NCI-H748 treated with DMSO at 0.1 percent for 48 hours (cell line): ENCODE results near the gene CCS.
A peak's percentile ranks its signal among the peaks of the same experiment; 100 is the strongest.
"Not testable (repeated sequence)": the region's sequence is repeated elsewhere in the genome, so short reads cannot be mapped to it uniquely, and the experiment has no call there.

Source experiments
- DNase-seq: peaks from one replicate; lab custom pipeline; 2025; lab: John Stamatoyannopoulos, UW

CCS gene, protein sequence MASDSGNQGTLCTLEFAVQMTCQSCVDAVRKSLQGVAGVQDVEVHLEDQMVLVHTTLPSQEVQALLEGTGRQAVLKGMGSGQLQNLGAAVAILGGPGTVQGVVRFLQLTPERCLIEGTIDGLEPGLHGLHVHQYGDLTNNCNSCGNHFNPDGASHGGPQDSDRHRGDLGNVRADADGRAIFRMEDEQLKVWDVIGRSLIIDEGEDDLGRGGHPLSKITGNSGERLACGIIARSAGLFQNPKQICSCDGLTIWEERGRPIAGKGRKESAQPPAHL

DNA sequence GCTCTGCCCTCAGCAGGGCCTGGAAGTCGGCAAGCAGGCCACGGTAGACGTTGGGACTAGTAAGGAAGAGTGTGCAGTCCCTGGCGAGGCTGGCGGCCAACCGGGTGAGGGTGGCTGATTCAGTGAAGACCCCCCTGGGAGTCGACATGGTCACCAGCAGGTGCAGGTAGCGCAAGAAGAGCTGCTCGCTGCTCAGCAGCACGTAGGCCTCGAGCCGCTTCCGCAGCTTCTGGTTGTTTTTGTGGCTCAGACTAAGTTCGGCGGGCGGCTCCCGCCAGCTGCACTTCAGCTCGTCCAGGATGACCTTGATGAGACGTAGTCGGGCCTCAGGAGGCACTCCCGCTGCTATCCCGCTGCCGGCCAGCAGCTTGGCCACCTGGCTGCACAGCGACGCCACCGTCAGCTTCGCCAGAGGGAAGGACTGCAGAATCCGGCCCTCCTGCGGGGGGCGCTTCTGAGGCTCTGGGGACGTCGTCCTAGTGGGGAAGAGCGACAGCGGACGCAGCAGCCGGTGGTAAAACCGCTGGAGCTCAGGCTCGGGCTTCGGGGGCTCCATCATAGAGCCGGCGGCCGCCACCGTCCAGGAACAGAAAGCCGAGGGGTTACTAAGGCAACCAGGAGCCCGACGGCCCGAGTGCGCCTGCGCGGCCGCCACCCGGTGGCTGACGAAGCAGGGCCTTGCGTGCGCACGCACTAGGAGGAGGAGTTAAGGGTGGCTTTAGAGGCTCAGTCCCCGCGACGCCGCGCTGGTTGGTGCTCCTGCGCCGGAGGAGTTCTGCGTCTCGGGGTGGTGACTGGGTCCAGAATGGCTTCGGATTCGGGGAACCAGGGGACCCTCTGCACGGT, at the start of gene CCS, which contains the start of gene CCDC87:
Gene CCS, plus strand, starts transcription at position 729 of the 846 bp plus-strand sequence. Its CDS starts 77 bp downstream, at position 806.
Gene CCDC87, minus strand, starts transcription at position 607 of the 846 bp plus-strand sequence. Its CDS starts 48 bp downstream, at position 559.
- peak; percentile 92 for DNase-seq

DNA sequence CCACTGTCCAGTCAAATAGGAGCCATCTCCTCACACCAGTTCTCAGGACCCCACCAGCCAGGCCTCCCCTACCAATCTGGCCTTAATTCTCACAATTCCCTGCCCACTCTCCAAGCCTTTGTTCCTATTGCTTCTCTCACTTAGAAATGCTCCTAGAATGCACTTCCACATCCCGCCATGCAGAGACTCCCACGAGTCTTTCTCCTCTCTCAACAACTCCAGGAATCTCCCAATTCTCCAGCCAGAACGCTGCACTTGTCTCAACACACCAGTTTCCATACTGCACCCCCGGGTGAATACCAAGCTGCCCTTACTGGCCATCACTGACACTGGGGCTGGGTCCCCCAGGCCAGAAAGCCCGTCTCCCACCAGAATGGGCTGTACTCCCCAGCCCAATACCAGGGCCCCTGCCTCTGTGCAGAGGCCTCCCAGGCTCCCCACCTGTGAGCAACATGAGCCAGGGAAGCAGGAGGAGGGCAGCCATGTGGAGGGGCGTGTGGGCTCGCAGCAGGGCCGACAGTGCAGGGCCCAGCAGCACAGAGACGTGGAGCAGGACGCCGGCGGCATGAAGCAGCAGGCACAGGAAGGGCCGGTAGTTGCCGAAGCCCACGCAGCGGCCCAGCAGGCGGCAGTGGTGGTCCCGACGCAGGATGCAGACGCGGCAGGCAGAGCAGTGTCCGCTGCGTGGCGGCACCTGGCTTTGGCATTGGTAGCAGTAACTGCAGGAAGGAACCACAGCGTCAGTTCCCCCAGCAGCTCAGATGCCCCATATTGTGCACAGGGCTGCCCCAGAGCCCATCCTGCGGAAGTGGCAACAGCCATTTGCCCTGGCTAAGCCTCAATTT, 49.5 kb upstream of the CCS start:
- DNase-seq = no peak

DNA sequence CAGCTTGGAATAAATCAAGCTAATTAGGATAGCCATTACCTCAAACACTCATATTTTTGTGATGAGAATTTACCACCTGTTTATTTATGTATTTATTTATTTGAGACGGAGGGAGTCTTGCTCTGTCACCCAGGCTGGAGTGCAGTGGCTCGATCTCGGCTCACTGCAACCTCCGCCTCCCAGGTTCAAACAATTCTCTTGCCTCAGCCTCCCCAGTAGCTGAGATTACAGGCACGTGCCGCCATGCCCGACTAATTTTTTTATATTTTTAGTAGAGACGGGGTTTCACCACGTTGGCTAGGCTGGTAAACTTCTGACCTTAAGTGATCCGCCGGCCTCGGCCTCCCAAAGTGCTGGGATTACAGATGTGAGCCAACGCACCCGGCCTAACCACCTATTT, 48.0 kb upstream of the CCS start:
- not testable (repeated sequence) for DNase-seq

DNA sequence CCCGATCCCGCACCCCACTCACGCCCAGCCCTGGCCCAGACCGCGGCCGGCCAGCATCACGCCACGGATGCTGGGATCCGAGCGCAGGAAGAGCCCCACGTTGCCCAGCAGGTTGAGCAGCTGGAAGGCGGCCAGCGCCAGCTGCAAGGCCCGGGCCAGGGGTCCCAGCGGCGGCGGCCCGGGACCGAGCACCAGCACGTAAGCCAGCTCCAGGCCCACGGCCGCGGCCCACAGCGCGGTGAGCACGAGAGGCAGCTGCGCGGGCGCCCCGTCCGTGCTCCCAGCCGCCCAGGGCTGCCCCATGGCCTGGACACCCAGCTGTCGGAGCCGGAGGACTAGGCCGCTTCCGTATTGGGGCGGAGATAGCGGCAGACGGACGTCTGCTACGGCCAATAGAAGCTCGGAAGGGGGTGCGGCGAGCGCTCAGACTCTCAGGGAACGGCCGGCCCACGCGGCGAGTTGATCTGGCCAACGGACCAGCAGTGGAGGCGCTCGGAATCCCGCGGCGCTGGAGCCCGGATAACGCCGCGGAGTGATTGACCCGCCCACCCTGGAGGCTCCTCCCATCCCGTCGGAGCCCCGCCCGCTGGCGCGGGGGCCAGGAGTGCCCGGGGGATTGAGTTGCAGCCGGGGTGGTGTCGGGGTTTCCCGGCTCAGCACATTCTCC, 47.2 kb upstream of the CCS start, which contains the start of gene ZDHHC24:
Gene ZDHHC24, minus strand, starts transcription at position 348 of the 667 bp plus-strand sequence. Its CDS starts 45 bp downstream, at position 303.
- DNase-seq = peak; percentile 88

DNA sequence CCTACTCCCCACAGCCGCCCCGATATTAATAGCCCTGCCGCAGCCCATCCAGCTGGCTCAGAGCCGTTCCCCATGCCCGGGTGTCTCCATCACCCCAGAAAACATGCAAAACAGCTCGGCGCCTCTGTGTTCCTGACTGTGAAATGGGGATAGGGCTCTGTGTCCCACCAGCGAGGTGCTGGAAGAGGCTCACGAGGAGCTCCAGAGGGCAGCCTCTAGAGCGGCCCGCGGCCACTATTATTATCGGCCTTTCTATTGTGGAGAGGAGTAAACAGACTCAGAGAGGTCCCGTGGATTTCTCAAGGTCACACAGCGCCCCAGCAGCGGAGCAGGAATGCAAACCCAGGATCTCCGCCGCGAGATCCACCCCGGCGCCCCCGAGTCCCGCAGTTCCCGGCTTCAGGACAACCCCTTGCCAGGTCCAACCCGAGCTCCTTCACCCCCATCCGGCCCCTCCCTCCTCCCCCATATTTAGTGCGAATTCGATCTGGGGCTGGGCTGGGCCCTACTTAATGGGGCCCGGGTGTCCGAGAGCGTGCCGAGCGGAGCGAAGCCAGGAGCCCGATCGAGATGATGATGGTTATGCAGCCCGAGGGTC, 46.5 kb upstream of the CCS start, which contains the start of gene ACTN3:
Gene ACTN3, plus strand, starts transcription at position 536 of the 598 bp plus-strand sequence. Its CDS starts 35 bp downstream, at position 571.
- no peak for DNase-seq

DNA sequence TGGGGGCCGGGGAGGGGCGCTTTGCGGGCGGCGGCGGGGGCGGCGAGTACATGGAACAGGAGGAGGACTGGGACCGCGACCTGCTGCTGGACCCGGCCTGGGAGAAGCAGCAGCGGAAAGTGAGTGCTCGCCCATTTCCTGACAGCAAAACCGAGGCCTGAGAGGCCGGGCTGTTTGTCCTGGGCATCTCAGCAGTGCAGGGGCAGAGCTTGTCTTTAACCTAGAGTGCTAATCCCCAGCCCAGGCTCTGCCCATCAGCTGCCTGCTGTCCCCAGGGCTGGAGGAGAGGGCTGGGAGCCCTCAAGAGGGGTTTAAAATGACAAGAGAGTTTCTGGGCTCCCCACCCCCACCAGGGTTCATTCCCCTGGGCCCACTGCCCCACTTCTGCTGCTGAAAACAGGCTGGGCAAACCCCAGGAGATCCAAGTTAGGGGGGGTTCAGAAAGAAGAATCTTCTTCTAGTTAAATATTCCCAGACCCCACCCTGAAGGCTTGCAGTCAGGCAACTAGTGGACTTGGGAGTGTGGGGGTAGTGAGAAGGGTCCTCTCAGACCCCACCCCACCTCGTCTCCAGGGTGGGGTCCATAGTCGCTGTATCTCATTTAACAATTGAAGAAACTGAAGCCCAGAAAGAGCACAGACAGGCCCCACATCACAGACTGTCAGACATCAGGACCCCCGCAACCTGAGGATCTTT, 45.9 kb upstream of the CCS start:
- DNase-seq = no peak

DNA sequence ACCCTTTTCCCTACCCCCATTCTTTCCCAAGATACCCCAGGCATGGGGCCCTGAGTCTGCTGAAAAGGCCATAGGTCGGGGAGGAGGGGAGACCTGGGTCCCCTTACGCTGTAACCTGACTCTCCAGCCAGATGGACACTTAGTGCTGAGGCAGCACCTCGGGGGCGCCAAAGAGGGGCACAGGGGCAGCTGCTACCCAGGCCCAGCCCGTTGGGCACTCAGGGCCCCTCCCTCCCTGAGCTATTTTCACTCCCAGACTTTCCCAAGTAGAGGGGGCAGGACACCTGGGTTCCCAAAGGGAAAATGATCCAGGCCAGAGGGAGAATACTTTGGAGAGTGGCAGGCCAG, 45.3 kb upstream of the CCS start:
- no peak for DNase-seq

DNA sequence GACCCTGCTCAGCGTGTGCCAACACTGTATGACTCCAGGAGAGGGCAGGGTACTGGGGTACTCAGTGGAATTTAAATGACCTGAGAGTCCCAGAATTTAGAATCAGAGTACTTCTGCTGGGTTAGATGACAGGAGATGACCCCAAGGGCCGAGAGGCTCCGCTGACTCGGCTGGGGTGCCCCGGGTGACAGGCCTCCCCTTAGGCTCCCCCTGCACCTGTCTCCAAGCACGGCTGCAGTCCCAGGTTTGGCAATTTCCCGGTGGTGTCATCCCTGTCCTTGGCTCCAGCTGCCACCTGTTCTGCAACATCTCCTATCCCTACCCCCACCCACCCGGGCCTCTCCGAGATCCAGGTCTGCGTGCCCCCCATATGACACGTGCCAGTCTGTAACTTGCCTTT, 44.9 kb upstream of the CCS start:
- no peak for DNase-seq

DNA sequence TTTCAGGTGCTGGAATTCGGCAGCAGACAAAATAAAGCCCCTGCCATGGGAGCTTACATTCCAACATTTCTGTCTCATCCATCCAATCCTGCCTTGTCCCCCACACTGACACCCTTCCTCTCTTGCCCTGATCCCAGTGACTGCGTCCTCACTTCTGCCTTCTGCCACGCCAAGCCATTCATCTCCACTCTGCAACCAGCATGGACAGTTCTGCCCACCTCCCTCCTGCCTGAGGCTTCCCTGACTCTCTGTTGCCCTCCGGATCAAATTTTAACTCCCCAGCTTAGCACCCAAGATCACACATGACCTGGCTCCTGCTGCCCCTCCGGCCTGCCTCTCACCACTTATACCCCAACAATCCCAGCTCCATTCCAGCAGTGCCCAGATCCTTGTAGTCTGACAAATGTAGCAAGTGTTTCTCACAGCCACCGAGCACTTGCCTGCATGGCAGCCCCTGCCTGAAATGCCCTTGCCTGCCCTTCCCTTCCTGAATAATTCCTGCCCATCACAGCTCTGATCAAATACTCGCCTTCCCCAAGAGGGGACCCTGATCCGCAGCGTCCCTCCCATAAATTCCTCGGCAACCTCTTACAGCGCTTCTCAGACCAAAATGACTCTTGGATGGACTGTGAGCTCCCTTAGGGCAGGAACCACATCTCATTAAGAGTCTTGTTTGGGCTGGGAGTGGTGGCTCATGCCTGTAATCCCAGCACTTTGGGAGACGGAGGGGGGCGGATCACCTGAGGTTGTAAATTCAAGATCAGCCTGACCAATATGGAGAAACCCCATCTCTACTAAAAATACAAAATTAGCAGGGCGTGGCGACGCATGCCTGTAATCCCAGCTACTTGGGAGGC, 44.0 kb upstream of the CCS start:
- no peak for DNase-seq

DNA sequence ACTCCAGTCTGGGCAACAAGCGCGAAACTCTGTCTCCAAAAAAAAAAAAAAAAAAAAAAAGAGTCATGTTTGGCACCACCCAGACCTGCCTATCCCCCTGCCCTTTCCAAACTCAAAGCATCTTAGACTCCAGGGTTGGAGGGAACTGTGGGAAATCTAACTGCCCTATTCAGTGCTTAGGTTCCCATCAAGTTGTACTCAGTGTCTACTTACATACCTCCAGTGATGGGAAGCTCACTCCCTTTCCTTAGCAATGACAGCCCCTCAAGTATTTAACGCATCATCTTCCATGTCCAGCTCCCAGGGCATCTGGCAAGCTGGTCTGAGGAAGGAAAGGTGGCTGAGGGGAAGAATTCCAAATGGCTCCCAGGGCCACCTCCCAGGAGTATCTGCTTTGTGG, 43.3 kb upstream of the CCS start:
- no peak for DNase-seq

DNA sequence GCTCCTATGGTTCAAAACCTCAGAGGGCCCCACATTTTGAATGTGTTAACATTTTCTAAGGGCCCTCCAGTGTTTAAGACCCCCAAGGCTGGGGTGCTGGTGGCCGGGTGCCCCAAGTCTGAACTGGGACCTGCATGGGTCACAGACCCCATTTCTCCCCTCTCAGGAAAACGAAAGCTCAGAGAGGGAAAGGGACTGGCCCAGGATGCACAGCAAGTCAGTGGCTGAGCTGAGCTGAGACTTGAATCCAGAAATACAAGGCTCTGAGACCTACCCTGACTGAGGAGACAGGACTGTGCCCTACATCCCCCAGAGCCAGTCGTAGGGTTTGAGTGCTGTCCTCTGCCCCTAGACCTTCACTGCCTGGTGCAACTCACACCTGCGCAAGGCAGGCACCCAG, 42.1 kb upstream of the CCS start:
- DNase-seq = no peak

DNA sequence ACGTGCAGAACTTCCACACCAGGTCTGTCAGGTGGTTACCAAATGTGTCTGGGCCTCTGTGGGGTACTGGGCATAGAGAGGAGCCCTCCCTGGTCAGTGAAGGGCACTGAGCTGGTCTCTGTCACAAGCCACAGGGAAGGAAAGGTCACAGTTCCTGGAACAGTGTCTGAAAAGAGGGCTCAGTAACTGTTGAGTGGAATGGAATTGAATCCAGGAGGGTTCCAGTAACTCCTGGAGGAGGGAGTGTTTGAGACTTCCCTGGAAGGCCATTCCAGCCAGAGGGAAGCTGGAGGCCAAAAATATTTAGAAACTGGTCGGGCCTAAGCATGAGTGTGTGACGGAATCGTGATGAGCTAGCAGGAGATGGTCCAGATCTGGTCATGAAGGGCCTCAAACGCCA, 38.4 kb upstream of the CCS start:
- no peak for DNase-seq

DNA sequence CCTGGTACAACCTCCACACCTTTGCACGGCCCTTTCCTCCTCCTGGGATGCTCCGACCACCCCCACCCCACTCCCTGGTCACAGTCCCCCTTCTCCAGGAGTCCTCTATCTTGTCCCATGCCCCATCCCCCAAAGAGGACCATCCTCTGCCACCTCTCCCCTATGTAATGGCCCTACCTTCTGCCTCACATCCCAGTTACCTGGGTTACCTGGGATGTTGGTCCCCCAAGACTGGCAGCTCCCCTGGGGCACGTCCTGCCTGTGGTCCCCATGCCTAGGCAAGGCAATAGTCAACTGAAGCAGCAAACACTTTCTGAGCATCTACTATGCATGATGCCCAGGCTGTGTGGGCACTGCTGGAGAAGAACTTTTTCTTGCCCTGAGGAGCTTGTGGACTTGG, 37.6 kb upstream of the CCS start:
- DNase-seq = no peak

DNA sequence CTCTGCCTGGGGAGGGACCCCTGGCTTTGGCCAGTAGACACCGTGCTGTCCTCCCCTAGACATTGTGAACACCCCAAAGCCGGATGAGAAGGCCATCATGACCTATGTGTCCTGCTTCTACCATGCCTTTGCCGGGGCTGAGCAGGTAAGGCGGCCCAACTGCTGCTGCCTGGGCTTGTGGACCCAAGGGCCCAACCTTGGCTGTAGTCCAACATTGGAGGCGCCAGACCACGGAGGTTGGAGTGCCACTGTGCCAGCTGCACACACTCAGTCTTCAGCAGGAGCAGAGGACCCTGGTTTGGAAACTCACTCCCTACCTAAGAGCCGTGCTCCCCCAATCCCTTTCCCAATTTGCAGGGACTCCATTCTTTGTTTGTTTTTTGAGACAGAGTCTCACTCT, 36.9 kb upstream of the CCS start:
- DNase-seq = no peak

DNA sequence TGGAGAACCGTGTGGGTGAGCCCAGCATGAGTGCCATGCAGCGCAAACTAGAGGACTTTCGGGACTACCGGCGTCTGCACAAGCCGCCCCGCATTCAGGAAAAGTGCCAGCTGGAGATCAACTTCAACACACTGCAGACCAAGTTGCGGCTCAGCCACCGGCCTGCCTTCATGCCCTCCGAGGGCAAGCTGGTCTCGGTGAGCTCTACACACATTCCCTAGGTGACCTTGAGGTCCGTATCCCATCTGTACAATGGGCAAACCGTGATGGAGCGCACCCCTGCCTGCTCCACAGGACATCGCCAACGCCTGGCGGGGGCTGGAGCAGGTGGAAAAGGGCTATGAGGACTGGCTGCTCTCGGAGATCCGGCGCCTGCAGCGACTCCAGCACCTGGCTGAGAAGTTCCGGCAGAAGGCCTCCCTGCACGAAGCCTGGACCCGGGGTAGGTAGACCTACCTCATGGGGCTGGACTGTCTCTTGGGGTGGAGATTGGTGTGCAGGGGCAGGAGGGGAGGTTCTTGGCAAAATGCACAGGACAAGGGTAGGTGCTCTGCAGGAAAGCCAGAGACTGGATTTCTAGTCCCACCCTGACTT, 35.2 kb upstream of the CCS start:
- DNase-seq = no peak

DNA sequence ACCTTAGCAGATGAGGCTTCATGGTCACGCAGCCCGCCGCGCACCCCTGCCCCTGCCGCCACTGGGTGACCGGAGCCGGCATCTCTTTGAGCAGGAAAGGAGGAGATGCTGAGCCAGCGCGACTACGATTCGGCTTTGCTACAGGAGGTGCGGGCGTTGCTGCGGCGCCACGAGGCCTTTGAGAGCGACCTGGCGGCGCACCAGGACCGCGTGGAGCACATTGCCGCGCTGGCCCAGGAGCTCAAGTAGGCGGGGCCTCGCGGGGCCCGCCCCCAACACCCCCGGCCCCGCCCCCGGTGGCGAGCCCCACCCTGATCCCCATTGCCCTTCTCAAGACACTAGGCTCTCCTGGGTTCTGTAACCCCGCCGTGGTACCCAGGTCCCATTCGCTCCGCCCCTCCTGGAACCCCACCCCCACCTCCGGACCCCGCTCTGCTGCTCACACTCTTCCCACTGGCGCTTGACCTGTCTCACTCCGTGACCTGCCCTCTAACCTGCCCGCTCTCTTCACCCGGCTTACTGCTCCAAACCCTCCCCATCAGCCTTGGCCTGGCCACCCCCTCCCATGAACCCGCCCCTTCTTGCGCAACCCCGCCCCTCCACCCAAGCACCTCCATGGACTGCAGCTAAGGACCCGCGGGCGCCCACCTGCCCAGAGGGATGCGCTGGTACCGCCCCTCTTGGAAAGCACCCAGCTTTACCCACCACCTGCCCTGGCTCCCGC, 33.7 kb upstream of the CCS start:
- DNase-seq = no peak

DNA sequence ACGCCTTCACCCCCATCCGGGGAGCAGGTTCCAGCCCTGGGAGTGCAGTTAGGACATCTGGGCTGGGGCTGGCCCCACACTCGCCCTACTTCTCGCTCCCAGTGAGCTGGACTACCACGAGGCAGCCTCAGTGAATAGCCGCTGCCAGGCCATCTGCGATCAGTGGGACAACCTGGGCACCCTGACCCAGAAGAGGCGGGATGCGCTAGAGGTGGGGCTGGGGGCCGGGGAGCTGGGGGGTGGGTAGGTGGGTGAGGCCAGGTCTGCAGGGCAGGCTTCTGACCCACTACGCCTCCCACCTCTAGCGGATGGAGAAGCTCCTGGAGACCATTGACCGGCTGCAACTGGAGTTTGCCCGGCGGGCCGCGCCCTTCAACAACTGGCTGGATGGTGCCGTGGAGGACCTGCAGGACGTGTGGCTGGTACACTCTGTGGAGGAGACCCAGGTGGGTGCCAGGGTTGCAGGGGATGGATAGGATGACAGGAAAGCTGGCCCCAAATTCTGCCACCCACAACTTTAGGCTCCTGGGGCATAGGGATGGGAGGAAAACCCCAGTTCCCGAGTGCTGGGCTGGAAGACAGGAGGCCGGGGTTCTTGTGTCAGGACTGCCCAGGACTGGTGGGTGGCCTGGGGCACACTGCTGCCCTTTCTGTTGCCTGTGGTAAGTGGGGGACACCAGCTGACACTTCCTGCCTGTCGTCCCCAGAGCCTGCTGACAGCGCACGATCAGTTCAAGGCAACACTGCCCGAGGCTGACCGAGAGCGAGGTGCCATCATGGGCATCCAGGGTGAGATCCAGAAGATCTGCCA, 32.9 kb upstream of the CCS start:
- DNase-seq = no peak
